Panc1 (cell line): ENCODE results near the gene PDE1A. TPM values are rescaled to one million over a fixed set of nuclear protein-coding genes. Genes with fewer than 3 reads are reported as not detected.

Experiments
- ATAC-seq: fragments of 200-7000 bp; cut with Tn5 transposase; 2 replicates; pipeline ENCODE4 v1.9.1; 2020; ENCODE audit warnings: mild to moderate bottlenecking, moderate library complexity
- BruUV-seq: library from RNA; stranded (reverse); fragments of 400-500 nt; replicated peaks from 2 replicates; lab custom pipeline; 2021; lab: Mats Ljungman, UMichigan
- CTCF ChIA-PET: fragments of 300-600 bp; sonication (Branson Sonifier 250); formaldehyde crosslinking; loops from one replicate; lab custom pipeline; 2022; ENCODE audit warnings: antibody characterized with exemption; lab: Charles Lee
- POLR2A ChIA-PET: fragments of 300-600 bp; sonication (Branson Sonifier 250); formaldehyde crosslinking; loops from one replicate; lab custom pipeline; 2022; ENCODE audit warnings: antibody characterized with exemption; lab: Charles Lee
- DNase-seq: peaks from one replicate; pipeline ENCODE4 v3.0.0-alpha.2; 2010; ENCODE audit warnings: low read depth, low spot score
- H3K27ac ChIP-seq: 2 replicates; pipeline ENCODE4 v1.5.1; 2011; ENCODE audit warnings: mild to moderate bottlenecking, low read length, inconsistent platforms
- H3K27me3 ChIP-seq: fragments of 200-500 bp; sonication (Bioruptor generic); 2 replicates; pipeline ENCODE4 v1.6.0; 2014; ENCODE audit warnings: low read length, inconsistent platforms; ENCODE audit not compliant: control insufficient read depth, insufficient read depth
- H3K36me3 ChIP-seq: fragments of 200-500 bp; sonication (Bioruptor generic); 2 replicates; pipeline ENCODE4 v1.5.1; 2014; ENCODE audit warnings: inconsistent platforms, mild to moderate bottlenecking, low read length, moderate library complexity; ENCODE audit not compliant: control insufficient read depth, insufficient read depth
- H3K4me1 ChIP-seq: 2 replicates; pipeline ENCODE4 v1.5.1; 2011; ENCODE audit warnings: inconsistent platforms, mild to moderate bottlenecking, low read length, moderate library complexity; ENCODE audit not compliant: control insufficient read depth, insufficient read depth
- H3K4me3 ChIP-seq, 2 experiments: 2 replicates each; pipeline ENCODE4 v1.5.1; 2011 to 2012; ENCODE audit warnings: low read depth in 2 of 2, low read length in 2 of 2, mild to moderate bottlenecking in 2 of 2, inconsistent platforms in 1 of 2, moderate library complexity in 1 of 2
- H3K9me3 ChIP-seq: fragments of 200-500 bp; sonication (Bioruptor generic); 2 replicates; pipeline ENCODE4 v1.5.1; 2014; ENCODE audit warnings: low read depth, mild to moderate bottlenecking, inconsistent platforms, low read length, moderate library complexity; ENCODE audit not compliant: control insufficient read depth, insufficient read depth
- CTCF ChIP-seq: fragments of 450-650 bp; IDR thresholded peaks from 2 replicates; pipeline ENCODE4 v1.5.1; 2017; ENCODE audit warnings: mild to moderate bottlenecking
- POLR2AphosphoS5 ChIP-seq: IDR thresholded peaks from 2 replicates; pipeline ENCODE4 v1.6.1; 2012; ENCODE audit warnings: mild to moderate bottlenecking, low read depth, low read length, moderate library complexity
- REST ChIP-seq, 2 experiments: IDR thresholded peaks; 2 replicates each; pipeline ENCODE4 v1.6.1; 2011 to 2012; ENCODE audit warnings: low read depth in 2 of 2, control low read depth in 1 of 2, low read length in 1 of 2, mild to moderate bottlenecking in 1 of 2, moderate library complexity in 1 of 2; ENCODE audit not compliant: insufficient read depth in 1 of 2
- SIN3A ChIP-seq: IDR thresholded peaks from 2 replicates; pipeline ENCODE4 v1.6.1; 2012; ENCODE audit warnings: low read depth, mild to moderate bottlenecking, low read length, moderate library complexity, borderline replicate concordance; ENCODE audit not compliant: insufficient read depth
- TCF7L2 ChIP-seq: IDR thresholded peaks from 2 replicates; pipeline ENCODE4 v1.6.1; 2011; ENCODE audit warnings: mild to moderate bottlenecking, low read depth, low read length, inconsistent platforms
- in situ Hi-C: cut with HindIII; loops from 2 replicates; pipeline ENCODE4 v1.10.0; 2016; ENCODE audit warnings: low sequenced_read_pairs, low pct_unique_long_range_greater_than_20kb
- intact Hi-C: fragments of 100-400 bp; cut with micrococcal nuclease; formaldehyde crosslinking; loops from one replicate; pipeline ENCODE4 v1.10.0; 2022; ENCODE audit not compliant: unreplicated experiment
- total RNA-seq: library from RNA; stranded (reverse); gene quantifications from one replicate; pipeline ENCODE4 v1.2.1, GENCODE V29; 2021; ENCODE audit not compliant: unreplicated experiment

PDE1A gene
- total RNA-seq, 1 experiment from 2014 or later, result 0.08 TPM

- BruUV-seq, result no TSS peak
- Histone ChIP-seq H3K36me3 (no peaks in the 10 kb centered on the region), H3K9me3 (no peaks in the 10 kb centered on the region), H3K27me3 (no peaks in the 10 kb centered on the region), H3K4me3 (no peak overlapping the region), H3K4me1 (no peaks in the 10 kb centered on the region), H3K27ac (no peak overlapping the region)
- intact Hi-C loops (no loop called here), in situ Hi-C loops (no loop called here)
- TF ChIP-seq CTCF (no peak), REST (IDR thresholded peaks at IDR 0.05; ENCODE audit: insufficient read depth in 1 of 2, low read depth in 2 of 2, low read length in 1 of 2) (no peak), POLR2AphosphoS5 (no peak), SIN3A (no peak), TCF7L2 (no peak)
- ChIA-PET CTCF (no interaction called here), POLR2A (no interaction called here)
- ATAC-seq (no peak), DNase-seq (no peak)
Observed at GRCh38 chr2:182173944-182174622, 252.8 kb downstream of the PDE1A start.

GRCh38 chr2:182170341-182170740 is 256.5 kb downstream of the PDE1A start:
- POLR2A ChIA-PET, result no interaction called here
- DNase-seq (no peak), ATAC-seq (no peak)
- intact Hi-C loops (no loop called here), in situ Hi-C loops (no loop called here)
- BruUV-seq, result no TSS peak
- Histone ChIP-seq H3K36me3 (no peaks in the 10 kb centered on the region), H3K27ac (no peak overlapping the region), H3K9me3 (no peaks in the 10 kb centered on the region), H3K4me3 (no peak overlapping the region), H3K27me3 (no peaks in the 10 kb centered on the region), H3K4me1 (no peaks in the 10 kb centered on the region)
- CTCF ChIA-PET, result no interaction called here
- TF ChIP-seq POLR2AphosphoS5, result no peak
- no peak for TF ChIP-seq CTCF
- no peak for TF ChIP-seq REST (IDR thresholded peaks at IDR 0.05; ENCODE audit: insufficient read depth in 1 of 2, low read depth in 2 of 2, low read length in 1 of 2)
